CD4-positive, alpha-beta T cell treated with Interleukin-21 for 1 hour (primary cell): ENCODE results near the gene CELA3B.
"Not testable (repeated sequence)": the region's sequence is repeated elsewhere in the genome, so short reads cannot be mapped to it uniquely, and the experiment has no call there.

Experiments
- DNase-seq: peaks from one replicate; pipeline ENCODE4 v3.0.0-alpha.2; 2020

The CELA3B gene, protein sequence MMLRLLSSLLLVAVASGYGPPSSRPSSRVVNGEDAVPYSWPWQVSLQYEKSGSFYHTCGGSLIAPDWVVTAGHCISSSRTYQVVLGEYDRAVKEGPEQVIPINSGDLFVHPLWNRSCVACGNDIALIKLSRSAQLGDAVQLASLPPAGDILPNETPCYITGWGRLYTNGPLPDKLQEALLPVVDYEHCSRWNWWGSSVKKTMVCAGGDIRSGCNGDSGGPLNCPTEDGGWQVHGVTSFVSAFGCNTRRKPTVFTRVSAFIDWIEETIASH

GRCh38 chr1:21976703-21977239, at the start of gene CELA3B:
CELA3B (plus strand) TSS chr1:21977022; CDS start chr1:21977040, 18 bp downstream.
- DNase-seq, result not testable (repeated sequence)

DNA sequence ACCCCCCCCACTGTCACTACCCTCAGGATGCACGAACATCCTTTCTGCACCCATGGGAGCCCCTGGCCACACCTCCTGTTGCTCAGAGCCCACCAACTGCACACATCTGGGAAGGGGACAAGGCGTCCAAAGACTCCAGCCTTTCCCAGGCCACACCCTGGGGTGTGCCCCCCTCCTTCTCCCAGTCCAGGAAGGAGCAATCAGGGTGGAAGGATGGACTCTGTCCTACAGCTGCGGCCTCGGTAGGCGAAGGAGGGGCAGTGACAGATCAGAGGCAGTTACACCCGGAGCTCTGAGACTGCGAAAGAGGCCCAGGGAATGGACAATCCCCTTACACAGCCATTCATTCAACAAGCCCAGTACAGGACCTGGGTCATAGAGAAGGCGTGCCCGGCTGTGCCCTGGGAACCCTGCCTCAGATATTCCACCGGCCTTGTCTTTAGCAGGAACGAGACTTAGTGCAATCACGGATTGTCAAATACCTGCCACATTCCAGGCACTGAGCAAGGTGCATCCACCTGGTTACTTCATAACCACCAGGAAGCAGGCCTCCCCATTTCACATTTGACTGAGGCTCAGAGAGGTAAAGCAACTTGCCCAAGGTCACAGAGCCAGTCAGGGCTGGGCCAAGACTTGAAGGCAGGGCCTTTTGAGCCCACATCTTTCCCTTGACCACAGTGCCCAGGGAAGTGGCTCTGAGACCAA, 49.1 kb upstream of the CELA3B start:
- no peak for DNase-seq

DNA sequence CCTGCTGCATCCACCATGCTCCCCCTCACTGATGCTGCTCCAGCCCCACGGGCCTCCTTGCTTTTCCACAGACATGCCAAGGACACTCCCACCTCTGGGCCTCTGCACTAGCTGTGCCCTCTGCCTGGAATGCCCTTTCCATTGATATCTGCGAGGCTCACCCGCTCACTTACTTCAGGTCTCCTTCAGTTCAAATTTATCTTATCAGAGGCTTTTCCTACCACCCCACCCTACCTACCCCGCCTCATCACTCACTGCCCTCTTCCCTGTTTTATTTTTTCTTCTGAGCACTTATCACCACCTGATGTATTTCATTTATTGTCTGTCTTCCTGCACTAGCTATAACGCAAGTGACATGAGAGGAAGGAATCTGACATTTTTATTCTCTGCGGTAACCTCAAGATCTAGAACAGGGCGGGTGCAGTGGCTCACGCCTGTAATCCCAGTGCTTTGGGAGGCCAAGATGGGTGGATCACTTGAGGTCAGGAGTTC, 46.7 kb upstream of the CELA3B start:
- DNase-seq, result no peak

GRCh38 chr1:21930629-21931170, 46.1 kb upstream of the CELA3B start:
- DNase-seq, result no peak

DNA sequence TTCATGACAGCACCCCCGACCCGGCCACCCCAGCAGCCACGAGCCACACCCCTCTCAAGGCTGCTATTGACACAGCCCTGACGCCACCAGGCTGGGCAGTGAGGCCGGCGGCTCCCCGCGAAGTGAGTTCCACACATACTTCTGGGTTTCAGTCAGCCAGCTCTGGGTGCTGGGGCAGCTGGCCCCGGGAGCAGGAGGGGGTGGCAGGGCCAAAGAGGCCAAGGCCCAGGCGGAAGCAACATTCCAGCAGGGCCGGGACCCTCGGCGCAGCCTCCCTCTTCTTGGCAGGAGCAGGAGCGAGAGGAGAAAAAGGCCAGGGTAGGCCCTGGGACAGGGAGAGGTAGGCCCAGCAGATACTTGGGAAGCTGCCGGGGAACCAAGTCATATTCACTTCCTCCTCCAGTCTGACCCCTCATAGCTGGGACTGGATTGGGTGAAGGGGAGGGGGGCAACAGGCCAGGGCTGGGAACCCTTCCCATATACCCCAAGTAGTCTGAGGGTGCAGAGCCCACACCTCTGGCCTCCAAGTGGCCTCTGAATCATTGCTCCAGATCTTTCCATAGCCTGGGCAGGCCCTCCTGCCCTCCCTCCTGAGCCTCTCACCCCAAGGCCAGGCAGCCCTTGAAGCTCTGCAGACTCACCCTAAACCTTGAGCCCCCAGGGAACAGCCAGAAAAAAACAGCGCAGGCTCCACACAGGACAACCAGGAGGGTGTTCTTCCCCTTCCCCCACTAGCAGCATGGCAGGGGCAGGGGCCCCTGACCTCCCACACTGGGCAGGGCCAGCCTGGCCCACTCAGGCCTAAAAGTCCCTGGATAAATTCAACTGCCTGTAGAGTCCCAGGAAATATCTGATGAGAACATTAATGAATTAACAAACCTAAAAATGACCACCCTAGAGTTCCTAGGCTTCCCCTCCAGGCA, 45.4 kb upstream of the CELA3B start:
- DNase-seq, result no peak

GRCh38 chr1:21932127-21932526, 44.7 kb upstream of the CELA3B start:
- DNase-seq, result no peak

- DNase-seq, result no peak
These were observed 43.2 kb upstream of the CELA3B start for GRCh38 chr1:21933397-21934248.

GRCh38 chr1:21935393-21935804, 41.4 kb upstream of the CELA3B start:
- DNase-seq, result no peak

- DNase-seq, result no peak
These were observed 40.9 kb upstream of the CELA3B start for GRCh38 chr1:21935891-21936365.

DNA sequence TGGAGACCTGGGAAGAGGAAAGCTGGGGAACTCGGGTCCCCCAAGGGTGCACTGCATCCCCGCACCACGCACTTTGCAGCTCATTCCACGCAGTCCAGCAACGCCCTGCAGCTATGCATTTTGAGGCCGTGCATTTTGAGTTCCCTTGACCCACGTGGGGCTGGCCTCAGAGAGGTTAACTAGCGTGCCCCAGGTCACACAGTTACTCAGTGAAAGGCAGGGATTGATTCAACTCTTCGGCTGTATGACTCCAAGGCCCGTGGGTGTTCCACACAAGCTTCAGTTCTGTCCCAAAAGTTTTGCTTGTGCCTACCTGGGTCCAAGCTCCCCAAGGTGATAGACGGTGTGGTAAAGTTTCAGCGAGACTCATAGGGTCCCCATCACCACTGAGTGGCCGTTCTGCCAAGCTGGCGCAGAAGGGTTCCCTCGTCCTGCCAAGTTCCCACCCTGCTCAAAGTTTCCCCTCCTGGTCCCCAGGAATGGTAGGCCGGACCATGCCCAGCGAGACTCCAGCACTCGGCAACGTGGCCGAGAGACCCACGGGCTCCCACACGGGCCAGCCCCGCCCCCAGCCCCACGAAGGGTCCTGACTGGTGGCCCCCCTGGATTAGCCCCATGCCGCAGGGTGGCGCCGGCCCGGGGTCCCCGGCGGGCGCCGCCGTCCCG, 40.3 kb upstream of the CELA3B start:
- DNase-seq, result no peak

GRCh38 chr1:21937034-21937371, 39.8 kb upstream of the CELA3B start, which contains the start of gene HSPG2:
HSPG2 (minus strand) TSS chr1:21937310; CDS start chr1:21937217, 93 bp downstream.
- DNase-seq, result no peak

GRCh38 chr1:21937372-21938121, 39.3 kb upstream of the CELA3B start:
- peak; percentile 64 for DNase-seq

DNA sequence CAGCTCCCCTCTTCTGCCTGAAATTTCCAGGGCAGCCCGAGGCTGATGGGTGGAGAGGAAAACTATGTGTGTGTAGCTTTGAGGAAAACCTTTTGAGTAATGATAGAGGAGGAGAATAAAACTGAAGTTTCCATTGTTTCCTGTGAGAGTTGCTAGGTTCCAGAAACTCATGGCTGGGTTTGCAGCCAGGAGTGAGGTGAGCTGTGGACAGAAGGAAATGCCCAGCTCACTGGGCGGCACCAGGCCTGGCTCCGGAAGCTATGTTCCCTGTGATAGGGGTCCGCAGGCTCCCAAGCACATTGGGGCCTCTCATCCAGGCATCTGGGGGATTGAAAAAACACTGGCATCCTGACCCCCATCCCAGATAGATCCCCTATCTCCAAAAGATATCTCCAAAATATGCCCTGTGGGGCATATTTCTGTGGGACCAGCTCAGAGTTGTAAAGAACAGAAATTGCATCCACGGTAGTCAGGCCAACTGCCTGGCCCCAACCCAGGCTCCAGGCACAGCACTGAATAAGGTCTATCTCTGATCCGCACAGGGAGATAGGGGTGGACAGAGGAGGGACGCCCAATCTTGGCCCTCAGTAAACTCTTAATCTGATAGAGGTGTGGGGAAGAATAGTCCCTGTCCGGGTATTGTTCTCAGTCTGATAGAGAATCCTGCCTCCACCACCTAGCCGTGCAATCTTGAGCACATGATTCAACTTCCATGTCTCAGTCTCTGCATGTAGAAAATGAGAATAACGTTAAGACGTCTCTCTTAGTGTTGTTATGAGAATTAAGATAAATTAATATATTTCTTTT, 37.9 kb upstream of the CELA3B start:
- no peak for DNase-seq

GRCh38 chr1:21939650-21940374, 37.0 kb upstream of the CELA3B start:
- no peak for DNase-seq

- DNase-seq, result no peak
These were observed 36.3 kb upstream of the CELA3B start for GRCh38 chr1:21940492-21940891.

DNA sequence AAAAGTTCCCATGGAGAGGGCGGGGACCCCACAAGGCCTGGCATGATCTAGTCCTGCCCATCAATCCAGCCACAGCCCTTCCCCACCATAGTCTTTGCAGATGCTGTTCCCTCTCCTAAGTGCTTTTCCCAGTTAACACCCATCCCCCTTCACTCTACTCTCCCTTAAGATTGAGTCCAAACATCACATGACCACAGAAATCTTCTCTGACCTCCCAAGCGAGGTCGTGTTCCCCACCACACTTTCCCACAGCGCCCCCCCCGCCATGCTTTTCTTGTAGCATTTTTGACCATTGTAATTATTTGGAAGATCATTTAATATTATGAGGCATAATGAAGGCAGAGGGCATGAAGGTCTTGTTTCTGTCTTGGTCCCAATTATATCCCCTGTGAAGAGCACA, 35.5 kb upstream of the CELA3B start:
- no peak for DNase-seq

DNA sequence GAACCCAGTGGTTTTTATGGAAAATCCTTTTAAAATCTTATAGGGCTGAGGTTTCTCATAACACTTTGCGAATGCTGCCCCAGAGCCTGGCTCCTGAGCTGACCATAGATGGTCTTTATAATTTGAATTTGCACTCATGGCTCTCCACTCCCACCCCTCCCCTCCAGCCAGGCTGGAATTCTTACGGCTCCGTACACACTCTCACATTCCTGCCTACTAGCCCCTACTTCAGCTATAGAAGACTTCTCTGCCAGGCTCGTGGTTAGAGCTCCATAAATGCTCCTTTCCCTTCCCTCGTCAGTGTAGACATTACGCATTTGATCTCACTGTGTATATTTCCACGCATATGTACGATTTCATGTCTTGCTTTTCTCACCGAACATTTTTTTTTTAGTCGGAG, 34.4 kb upstream of the CELA3B start:
- DNase-seq, result no peak

DNA sequence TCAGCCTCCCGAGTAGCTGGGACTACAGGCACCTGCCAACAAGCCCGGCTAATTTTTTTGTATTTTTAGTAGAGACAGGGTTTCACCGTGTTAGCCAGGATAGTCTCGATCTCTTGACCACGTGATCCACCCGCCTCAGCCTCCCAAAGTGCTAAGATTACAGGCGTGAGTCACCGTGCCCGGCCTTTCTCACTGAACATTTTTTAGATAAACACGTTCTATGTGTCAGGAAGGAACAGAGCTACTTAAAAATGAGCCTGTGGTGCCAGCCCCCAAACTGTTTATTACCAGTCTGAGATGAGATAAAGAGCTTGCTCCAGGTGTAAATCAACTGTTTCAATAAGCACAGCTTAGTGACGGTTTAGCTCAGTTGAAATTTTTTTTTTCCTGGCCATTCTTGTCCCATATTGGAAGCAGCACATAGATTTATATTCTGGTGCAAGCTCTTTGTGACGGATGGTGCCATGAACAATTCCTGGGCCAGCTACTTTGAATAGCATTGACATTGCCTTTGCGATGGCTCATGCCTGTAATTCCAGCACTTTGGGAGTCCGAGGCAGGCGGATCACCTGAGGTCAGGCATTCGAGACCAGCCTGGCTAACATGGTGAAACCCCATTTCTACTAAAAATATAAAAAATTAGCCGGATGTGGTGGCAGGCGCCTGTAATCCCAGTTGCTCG, 33.7 kb upstream of the CELA3B start:
- not testable (repeated sequence) for DNase-seq
